NK-92 (cell line): ENCODE data around the gene PHEX.

Source experiments
- DNase-seq: peaks from one replicate; lab custom pipeline; 2025; ENCODE audit not compliant: unreplicated experiment; lab: John Stamatoyannopoulos, UW

PHEX gene

GRCh38 chrX:22039541-22039940, 7.4 kb downstream of the PHEX start:
- no peak for DNase-seq

DNA sequence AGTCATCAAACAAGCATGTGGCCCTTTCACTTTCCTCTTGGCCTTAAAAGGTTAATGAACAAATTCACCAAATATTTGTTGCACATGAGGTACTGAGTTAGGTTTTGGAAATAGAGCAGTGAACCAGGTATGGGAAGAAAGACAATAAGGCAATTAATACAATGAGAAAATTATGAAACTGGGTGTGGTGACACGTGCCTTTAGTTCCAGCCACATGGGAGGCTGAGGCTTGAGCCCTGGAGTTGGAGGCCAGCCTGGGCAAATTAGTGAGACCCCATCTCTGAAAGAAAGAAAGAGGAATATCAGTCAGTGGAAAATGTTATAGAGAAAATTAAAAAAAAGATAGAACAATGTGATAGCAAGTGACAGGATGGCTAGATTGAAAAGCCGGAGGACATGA, 8.1 kb downstream of the PHEX start:
- no peak for DNase-seq

- DNase-seq = no peak
Measured at GRCh38 chrX:22041907-22042530, 9.9 kb downstream of the PHEX start.

DNA sequence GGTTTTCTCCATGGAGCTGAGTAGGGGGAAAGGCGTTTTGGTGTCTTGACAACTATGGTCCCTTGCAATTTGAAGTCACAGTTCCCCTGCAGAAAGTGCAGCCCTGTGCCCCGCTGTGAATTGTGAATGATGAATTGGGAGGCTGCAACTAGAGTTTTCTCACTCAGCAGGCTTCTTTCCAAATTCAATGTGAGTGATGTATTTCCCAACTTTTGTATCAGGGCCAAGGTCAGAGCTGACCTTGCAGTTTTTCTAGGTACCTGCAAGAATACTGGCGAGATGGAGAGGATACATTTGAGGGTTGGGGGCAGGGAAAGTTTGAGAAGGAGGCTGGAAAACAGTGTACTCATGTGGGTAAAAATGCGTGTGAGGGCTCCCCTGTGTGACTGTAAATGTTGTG, 11.7 kb downstream of the PHEX start:
- DNase-seq = no peak

DNA sequence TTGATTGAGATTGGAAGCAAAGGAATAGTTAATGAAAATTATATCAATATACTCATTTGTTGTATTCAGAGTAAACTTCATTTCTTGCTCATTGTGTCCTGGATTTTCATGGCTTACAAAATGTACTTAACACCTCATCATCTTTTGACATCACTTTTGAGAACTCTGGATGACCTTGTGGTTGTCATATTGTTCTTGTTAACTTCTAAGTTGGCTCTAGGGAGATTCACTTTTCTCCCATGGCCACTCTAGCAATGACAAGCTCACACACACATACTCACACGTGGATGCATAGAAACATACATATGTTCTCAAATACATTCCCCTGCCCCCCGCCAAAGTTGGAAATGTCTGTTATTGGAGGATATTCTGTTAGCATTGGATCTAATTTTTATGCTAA, 15.3 kb downstream of the PHEX start:
- DNase-seq = no peak

GRCh38 chrX:22053481-22053880, 21.4 kb downstream of the PHEX start:
- DNase-seq = no peak

- DNase-seq = no peak
Measured at GRCh38 chrX:22056235-22056634, 24.1 kb downstream of the PHEX start.

DNA sequence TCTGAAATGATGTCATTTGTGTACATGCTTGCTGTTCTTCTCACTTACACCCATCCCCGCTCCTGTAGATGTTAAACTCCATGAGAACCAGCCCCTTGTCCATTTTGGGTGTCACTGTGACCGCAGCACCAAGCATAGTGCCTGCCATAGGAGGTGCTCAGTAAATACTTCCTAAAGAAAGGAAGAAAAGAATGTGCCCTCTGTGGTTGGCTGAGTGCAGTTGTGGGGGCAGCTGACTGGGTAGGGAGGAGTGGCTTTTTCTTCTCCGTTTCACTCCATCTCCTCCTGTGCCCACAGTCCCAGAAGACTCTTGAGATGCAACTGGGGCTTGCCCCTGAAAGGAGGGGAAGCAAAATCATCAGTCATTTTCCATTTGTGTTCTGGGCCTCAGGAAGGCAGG, 25.5 kb downstream of the PHEX start:
- DNase-seq = no peak

GRCh38 chrX:22059775-22060174, 27.6 kb downstream of the PHEX start:
- no peak for DNase-seq

DNA sequence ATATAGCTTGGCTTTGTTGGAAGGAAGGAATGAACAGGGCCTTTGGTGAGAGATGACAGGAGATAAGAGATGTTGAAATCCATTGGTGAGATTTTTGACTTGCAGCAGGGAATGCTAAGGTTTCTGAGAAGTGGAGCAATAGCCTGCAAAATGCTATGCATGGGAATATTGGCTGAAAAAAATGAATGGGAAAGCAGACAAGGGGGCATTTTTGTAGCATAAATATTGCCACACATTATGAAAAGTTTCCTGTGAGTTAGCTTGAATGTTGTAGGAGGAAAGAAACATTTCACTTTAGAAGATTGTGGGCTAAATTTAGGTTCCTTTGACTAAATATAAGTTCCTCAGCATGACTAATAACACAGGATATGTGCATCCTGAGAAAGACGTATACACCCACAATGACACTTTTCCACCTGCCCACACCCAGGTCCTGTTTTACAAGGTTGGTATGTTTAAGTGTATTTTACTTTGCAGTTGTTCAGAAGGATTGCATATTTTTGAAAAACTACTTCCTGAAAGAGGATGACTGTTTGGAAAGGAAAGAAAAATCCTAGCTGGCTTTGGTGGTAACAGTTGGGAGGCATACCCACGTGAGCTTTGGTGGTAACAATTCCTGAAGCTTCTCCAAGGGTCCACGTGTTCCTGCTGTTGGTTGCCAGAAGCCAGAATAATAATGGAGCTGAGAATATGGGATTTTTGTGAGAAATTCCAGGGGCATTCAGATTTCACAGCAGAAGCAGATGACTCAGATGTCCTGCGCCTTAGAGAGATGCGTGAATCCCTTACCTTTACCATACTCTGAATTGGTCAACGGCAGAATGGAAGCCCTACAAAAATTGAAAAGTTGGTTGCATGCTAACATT, 28.5 kb downstream of the PHEX start:
- DNase-seq = no peak

- DNase-seq = no peak
Measured at GRCh38 chrX:22063284-22063683, 31.2 kb downstream of the PHEX start.

DNA sequence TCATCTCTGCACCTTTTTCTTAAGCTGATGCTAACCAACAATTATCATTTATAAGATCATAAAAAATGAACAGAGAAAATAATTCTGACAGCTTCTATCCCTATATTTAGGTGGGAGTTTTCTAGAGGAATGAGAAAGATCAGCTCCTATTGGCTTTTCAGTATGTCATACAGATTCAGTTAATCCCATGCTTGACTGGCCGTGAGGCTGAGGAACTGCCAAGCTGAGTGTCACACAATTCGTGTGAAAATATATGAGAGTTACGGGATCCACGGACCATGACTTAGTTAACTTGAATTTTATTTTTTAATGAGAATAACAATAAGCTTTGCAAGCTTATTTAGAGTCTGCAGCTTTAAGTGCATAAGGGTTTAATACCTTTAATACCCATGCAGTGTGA, 37.5 kb downstream of the PHEX start:
- no peak for DNase-seq

DNA sequence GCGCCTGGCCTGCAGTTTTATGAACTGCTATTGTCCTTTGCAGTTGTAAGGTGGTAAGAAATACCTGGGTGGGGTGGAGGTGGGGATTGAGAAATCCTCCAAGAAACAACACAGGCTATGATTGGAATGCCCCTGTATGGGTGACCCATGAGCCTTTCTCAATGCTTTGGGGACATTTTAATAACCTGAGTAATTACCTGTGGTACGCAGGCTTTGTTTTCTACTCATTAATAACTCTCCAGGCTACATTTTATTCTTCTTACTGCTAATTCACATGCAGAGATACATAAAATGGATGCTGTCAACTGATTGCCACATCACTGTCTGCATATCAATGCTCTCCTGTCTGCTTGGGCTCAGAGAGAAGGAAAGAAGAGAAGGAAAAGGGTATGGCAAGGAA, 41.8 kb downstream of the PHEX start:
- DNase-seq = no peak

- no peak for DNase-seq
Measured at GRCh38 chrX:22078117-22078516, 46.0 kb downstream of the PHEX start.

DNA sequence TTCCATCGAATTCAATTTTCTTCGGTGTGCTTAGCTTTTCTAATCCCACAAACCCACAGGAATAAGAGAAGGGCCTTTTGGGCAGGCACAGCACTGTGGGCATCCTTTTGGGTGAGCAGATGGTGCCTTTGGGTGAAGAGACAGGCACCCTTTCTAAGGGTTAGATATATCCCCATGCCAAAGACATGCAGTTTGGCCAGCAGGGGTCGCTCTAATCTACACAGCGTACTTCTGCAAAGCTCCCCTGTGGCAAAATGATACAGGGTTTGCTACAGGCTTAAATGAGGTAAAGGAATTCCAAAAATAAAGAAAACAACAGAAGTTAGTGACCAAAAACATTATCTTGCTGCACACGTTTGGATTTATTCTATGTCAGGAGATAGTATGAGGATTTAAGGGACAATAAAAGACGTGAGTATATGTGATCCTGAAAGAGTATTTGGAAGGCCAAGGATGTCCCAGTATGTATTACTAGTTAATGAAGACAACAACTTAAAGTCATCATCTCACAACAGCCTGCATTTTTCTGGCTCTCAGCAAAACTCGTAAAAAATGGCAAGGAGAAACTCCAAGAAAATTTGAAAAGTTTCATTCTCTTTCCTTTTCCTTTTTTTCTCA, 49.5 kb downstream of the PHEX start:
- DNase-seq = no peak

DNA sequence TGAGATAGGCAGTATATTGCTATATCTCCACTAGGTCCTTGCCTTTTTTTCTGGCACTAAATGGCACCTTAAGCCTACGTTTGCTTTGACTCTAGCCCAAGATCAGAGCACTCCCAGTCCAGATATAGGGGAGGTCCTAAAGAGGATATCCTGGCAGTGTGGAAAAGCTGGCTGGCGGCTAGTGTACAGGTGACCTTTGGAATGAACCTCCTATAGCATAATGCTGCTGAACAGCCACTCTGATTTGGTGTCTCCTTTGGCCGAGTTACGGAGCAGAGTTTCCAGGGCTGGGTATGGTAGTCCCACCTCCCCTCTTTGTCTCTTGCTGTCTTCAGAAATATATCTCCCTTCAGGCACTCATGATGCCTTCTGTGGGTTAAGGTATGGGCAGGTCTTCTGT, 53.9 kb downstream of the PHEX start:
- DNase-seq = no peak

- no peak for DNase-seq
Measured at GRCh38 chrX:22087011-22087557, 55.0 kb downstream of the PHEX start.

GRCh38 chrX:22088326-22088725, 56.2 kb downstream of the PHEX start:
- DNase-seq = no peak

GRCh38 chrX:22090181-22090580, 58.1 kb downstream of the PHEX start:
- no peak for DNase-seq

GRCh38 chrX:22093550-22093949, 61.4 kb downstream of the PHEX start:
- no peak for DNase-seq

DNA sequence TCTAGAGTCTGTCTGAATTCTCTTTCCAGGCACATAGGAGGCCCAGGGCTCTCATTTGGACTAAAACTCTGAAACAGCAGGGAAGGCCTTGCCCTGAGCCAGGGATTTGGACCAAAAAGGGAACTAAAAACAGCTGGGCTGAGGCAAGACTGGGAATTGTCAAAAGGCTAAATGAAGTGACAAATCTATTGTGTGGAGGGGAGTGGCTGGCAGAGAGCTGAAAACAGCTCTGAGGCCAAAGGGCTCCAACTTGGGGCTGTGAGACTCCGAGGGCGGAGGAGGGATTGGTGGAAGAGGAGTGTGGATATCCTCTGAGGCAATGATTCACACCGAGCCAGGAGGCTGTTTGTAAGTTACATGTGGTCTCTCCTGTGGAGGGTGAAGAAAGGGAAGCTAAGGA, 63.2 kb downstream of the PHEX start:
- DNase-seq = no peak

DNA sequence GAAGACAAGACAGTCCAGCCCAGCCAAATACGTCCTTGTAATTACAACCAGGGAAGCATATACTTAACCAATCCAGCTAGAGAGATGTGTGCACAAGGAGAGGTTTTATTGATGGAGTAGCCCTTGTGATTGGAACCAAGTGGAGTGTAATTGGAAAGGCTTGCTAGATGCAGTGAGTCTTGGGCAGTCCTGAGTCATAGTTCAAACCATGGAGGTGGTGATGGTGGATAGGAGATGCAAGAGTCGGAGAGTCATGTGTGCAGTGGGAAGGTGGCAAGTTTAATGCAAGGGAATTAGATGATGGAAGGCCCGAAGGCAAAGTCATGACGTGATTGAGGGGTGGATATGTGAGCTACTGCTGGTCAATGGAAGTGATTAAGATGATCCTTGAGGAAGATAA, 63.7 kb downstream of the PHEX start:
- DNase-seq = no peak
